Posterior cingulate gyrus (tissue), 11 donors: ENCODE measurements around the gene NAT9.
A peak's percentile ranks its signal among the peaks of the same experiment; 100 is the strongest.

Experiments used
- DNase-seq, 10 donors: peaks; one replicate each; pipeline versions ENCODE4 v3.0.0 to v3.0.0-alpha.2; 2020 to 2021; ENCODE audit warnings: mixed read lengths in 3 of 10
- intact Hi-C: fragments of 100-400 bp; cut with DNase I; formaldehyde crosslinking; loops from one replicate; pipeline ENCODE4 v1.15.1; 2023

Gene NAT9, protein sequence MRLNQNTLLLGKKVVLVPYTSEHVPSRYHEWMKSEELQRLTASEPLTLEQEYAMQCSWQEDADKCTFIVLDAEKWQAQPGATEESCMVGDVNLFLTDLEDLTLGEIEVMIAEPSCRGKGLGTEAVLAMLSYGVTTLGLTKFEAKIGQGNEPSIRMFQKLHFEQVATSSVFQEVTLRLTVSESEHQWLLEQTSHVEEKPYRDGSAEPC

GRCh38 chr17:74776044-74776962 lies at the start of gene NAT9:
Gene NAT9, minus strand, starts transcription at chr17:74776345. Its CDS starts 647 bp downstream, at chr17:74775698.
- intact Hi-C loops = no loop called here
- peak; percentile 91 to 99 (median 94) for DNase-seq

DNA sequence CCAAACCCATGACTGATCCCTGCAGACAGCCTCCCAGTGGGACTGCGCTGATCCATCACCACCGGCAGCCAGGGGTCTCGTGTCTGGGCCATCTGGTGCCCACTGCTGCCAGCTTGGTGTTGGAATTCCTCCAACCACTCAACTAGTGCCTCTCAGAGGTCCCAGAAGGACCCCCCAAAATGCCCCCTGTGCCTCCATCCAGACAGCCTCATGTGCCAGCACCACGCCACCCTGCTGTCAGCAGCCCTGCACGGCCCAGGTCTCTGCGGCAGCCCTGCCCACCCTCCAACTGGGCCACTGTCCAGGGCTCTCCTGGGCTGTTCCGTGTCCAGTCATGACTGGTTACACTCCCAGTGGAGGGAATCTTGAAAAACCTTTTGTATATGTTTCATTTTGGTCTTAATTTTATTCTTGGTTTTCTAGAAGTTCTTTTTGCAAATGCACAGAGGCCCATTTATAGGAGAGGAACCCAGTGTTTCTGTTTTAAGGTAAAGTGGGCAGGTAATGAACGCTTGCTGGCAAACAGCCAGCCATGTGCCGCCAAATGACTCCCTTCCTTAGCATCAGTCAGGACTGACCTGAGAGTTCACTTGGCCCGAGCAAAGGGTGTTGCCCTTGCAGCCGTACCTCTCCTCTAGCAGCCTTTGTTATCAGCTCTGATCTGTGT lies 48.9 kb upstream of the NAT9 start:
- no peak for DNase-seq
- intact Hi-C loops = no loop called here

- peak in 6 of 10 donors; percentile 43 to 85 (median 50) for DNase-seq
These were observed 46.8 kb upstream of the NAT9 start for GRCh38 chr17:74822939-74823367.

GRCh38 chr17:74822335-74822938 lies 46.3 kb upstream of the NAT9 start:
- DNase-seq = no peak
- intact Hi-C loops = no loop called here

More at GRCh38 chr17:74822939-74823367, 46.8 kb upstream of the NAT9 start:
- intact Hi-C loops = no loop called here

GRCh38 chr17:74821655-74822334 lies 45.6 kb upstream of the NAT9 start:
- DNase-seq = no peak
- intact Hi-C loops = no loop called here

- intact Hi-C loops = no loop called here
- DNase-seq = no peak
These were observed 43.8 kb upstream of the NAT9 start for GRCh38 chr17:74819801-74820436.

GRCh38 chr17:74818291-74818938 lies 42.3 kb upstream of the NAT9 start:
- DNase-seq = no peak
- intact Hi-C loops = no loop called here

- intact Hi-C loops = no loop called here
- DNase-seq = no peak
These were observed 40.9 kb upstream of the NAT9 start for GRCh38 chr17:74816905-74817620.

- DNase-seq = no peak
- intact Hi-C loops = no loop called here
These were observed 39.6 kb upstream of the NAT9 start for GRCh38 chr17:74815550-74816370.

DNA sequence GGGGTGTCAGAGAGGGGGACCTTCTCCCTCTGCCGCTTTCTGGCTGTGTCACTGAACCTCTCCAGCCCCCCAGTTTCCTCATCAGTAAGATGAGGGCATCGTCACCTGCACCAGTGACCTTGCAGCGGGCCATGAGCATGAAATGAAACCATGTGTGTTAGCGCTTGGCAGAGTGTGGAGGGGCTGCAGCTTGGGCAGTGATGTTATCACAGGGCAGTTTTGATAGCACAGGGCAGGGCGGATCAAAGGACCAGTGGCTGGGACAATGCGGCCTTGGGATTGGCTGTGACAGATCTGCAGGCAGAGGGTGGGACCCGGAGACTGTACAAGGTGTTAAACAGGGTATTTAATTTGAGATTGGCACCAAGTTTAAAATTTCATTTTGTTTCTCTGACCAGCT lies 38.9 kb upstream of the NAT9 start:
- intact Hi-C loops = no loop called here
- no peak for DNase-seq

DNA sequence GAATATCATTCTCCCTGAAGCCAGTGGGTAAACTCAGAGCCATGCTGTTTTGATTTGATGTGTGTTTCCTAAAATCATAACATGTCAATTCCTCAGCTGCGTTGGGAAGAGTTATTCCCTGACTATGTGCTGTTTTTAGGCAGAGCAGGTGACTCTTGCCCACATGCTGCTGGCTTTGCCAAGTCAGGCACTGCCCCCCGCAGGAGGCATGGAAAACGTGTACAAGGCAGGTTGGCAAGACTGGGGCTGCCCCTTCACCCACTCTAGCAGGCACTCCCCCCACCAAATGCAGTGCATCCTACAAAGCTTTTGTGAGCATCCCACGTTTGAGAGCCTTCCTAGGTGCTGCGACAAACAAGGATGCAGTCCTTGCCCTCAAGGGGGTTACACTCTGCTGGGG lies 38.3 kb upstream of the NAT9 start:
- intact Hi-C loops = no loop called here
- no peak for DNase-seq

- no peak for DNase-seq
- intact Hi-C loops = no loop called here
These were observed 36.2 kb upstream of the NAT9 start for GRCh38 chr17:74812109-74813009.

- peak in 3 of 10 donors; percentile 24 to 89 (median 38) for DNase-seq
- intact Hi-C loops = no loop called here
These were observed 34.7 kb upstream of the NAT9 start for GRCh38 chr17:74810699-74811485.

- intact Hi-C loops = no loop called here
- no peak for DNase-seq
These were observed 32.7 kb upstream of the NAT9 start for GRCh38 chr17:74808714-74809430.

DNA sequence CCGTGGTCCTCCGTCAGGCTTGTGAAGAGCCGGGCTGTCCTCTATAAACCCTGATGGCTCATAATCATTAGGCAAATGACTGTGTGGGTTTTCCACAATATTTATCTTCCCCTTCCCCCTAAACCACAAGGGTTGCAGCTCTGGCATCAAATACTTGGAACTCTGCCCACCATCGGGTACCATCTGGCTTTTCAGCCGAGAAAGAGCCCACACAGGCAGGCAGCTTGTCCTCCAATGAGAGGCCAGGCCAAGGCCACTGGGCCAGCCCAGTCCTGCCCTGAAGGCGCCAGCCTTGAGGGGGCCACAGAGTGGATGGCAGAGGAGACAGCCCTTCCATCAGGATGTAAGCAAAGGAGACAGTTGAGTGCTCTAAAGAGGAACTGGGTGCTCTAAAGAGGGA lies 31.8 kb upstream of the NAT9 start:
- intact Hi-C loops = no loop called here
- DNase-seq = peak in 4 of 10 donors; percentile 21 to 91 (median 32)
